ENCODE data around the gene FAM131C.
"Not testable (repeated sequence)": the region's sequence is repeated elsewhere in the genome, so short reads cannot be mapped to it uniquely, and the experiment has no call there.

FAM131C gene

DNA sequence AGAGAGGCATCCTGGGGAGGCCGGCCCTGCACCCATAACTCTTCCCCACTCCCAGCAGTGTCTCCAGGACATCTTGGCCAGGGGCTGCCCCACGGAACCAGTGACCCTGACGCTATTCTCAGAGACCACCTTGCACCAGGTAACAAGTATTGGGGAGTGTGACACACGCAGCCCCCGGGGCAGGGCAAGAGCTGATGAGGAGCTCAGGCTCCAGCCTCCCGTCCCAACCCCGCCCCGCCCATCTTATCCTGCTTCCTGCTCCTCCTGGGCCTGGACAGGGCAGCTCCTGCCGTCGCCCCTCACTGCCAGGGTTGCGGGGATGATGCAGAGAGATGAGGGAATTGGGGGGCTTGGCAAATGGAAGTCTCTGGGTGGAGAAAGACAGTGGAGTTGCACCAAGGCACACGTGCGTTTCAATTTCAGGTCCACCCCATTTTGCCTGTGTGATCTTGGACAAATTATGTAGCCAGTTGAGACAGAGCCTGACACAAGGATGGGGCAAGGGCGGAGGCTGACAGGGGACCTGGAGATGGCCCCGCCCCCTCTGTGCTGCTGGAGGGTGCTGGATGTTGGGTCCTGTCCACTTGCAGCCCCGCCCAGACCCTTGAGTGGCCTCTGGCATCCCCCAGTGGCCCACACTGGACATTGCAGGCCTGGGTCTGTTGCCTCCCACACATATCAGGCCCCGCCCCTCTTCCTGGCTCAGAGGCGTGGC lies 40.9 kb downstream of the FAM131C start:
- H3K4me3 ChIP-seq (ENCODE audit: low read depth, low read length): no peak overlapping the region
- no peaks in the 10 kb centered on the region for H3K27me3 ChIP-seq (ENCODE audit: insufficient read depth, low read length)
- no peaks in the 10 kb centered on the region for H3K4me1 ChIP-seq (ENCODE audit: control insufficient read depth, insufficient read depth, low read length, unreplicated experiment)
- H3K79me2 ChIP-seq (ENCODE audit: control insufficient read depth, insufficient read depth, low read length, unreplicated experiment): no peaks in the 10 kb centered on the region
- no peak overlapping the region for H2AFZ ChIP-seq (ENCODE audit: low read length, unreplicated experiment)
- no peaks in the 10 kb centered on the region for H3K36me3 ChIP-seq (ENCODE audit: insufficient read depth, low read length)
- H3K27ac ChIP-seq (ENCODE audit: low read depth, low read length): no peak overlapping the region

- Histone ChIP-seq H2AFZ (ENCODE audit: low read length, unreplicated experiment) (no peak overlapping the region), H3K36me3 (ENCODE audit: insufficient read depth, low read length) (no peaks in the 10 kb centered on the region), H3K27me3 (ENCODE audit: insufficient read depth, low read length) (peaks cover 5% of the 10 kb centered on the region; the same call in 1 of the 2 replicates), H3K27ac (ENCODE audit: low read depth, low read length) (no peak overlapping the region), H3K4me3 (ENCODE audit: low read depth, low read length) (no peak overlapping the region), H3K79me2 (ENCODE audit: control insufficient read depth, insufficient read depth, low read length, unreplicated experiment) (no peaks in the 10 kb centered on the region), H3K4me1 (ENCODE audit: control insufficient read depth, insufficient read depth, low read length, unreplicated experiment) (no peaks in the 10 kb centered on the region)
Observed at GRCh38 chr1:16031551-16031950, 41.9 kb downstream of the FAM131C start.

GRCh38 chr1:16029288-16029687 lies 44.2 kb downstream of the FAM131C start:
- Histone ChIP-seq H3K27ac (ENCODE audit: low read depth, low read length) (no peak overlapping the region), H3K27me3 (ENCODE audit: insufficient read depth, low read length) (peaks cover 5% of the 10 kb centered on the region; the same call in 1 of the 2 replicates), H3K79me2 (ENCODE audit: control insufficient read depth, insufficient read depth, low read length, unreplicated experiment) (no peaks in the 10 kb centered on the region), H3K36me3 (ENCODE audit: insufficient read depth, low read length) (no peaks in the 10 kb centered on the region), H3K4me3 (ENCODE audit: low read depth, low read length) (no peak overlapping the region), H3K4me1 (ENCODE audit: control insufficient read depth, insufficient read depth, low read length, unreplicated experiment) (no peaks in the 10 kb centered on the region), H2AFZ (ENCODE audit: low read length, unreplicated experiment) (no peak overlapping the region)

DNA sequence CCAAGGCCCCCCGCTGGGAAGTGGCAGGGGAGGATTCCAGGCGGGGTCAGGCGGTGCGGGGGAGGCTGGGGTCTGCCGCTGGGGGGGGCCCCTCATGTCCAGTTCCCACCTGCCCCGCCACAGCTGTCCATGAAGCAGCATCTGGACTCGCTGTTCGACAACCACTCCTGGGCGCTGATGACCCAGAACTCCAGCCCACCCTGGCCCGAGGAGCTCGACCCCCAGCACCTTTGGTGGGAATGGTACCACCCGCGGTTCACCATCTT lies 44.5 kb downstream of the FAM131C start:
- H3K36me3 ChIP-seq (ENCODE audit: insufficient read depth, low read length); H2AFZ ChIP-seq (ENCODE audit: low read length, unreplicated experiment); H3K4me3 ChIP-seq (ENCODE audit: low read depth, low read length); H3K27me3 ChIP-seq (ENCODE audit: insufficient read depth, low read length); H3K4me1 ChIP-seq (ENCODE audit: control insufficient read depth, insufficient read depth, low read length, unreplicated experiment); H3K27ac ChIP-seq (ENCODE audit: low read depth, low read length); H3K79me2 ChIP-seq (ENCODE audit: control insufficient read depth, insufficient read depth, low read length, unreplicated experiment): not testable (repeated sequence)

DNA sequence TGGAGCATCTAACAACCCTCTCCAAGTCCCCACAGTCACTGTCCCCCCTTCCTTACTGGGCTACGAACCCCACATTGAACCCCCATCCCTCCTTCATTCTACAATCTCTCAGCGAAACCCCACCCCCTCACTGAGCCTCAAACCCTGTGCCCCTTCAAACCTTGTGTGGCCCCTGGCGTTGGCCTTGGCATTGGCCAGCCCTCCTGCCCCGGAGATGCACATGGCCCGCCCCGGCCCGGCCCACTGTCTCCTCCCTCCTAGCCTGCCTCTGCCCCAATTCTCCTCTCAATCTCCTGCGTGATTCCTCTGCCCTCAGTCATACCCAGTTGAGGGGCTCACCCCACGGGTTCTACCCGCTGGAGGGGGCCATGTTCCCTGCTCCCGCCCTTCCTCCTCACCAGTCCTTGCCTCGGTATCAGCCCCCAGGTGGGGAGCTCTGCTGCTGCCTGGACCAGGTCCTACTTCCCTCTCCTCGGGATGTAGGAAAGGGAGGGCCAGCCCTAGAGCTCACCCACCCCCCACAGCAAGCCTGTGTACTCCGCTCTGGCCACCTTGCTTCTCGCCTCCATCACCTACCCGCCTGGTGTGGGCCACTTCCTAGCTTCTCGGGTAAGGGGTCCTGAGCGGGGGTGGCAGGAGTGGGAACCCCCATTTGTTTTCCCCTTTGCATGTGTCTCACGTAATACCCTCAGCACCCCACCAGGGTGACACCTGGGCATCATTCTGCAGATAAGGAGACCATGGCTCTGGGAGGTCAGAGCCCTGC lies 45.0 kb downstream of the FAM131C start:
- H2AFZ ChIP-seq (ENCODE audit: low read length, unreplicated experiment): no peak overlapping the region
- no peaks in the 10 kb centered on the region for H3K36me3 ChIP-seq (ENCODE audit: insufficient read depth, low read length)
- peaks cover 5% of the 10 kb centered on the region; the same call in 1 of the 2 replicates for H3K27me3 ChIP-seq (ENCODE audit: insufficient read depth, low read length)
- H3K27ac ChIP-seq (ENCODE audit: low read depth, low read length): no peak overlapping the region
- no peaks in the 10 kb centered on the region for H3K4me1 ChIP-seq (ENCODE audit: control insufficient read depth, insufficient read depth, low read length, unreplicated experiment)
- no peaks in the 10 kb centered on the region for H3K79me2 ChIP-seq (ENCODE audit: control insufficient read depth, insufficient read depth, low read length, unreplicated experiment)
- H3K4me3 ChIP-seq (ENCODE audit: low read depth, low read length): no peak overlapping the region

DNA sequence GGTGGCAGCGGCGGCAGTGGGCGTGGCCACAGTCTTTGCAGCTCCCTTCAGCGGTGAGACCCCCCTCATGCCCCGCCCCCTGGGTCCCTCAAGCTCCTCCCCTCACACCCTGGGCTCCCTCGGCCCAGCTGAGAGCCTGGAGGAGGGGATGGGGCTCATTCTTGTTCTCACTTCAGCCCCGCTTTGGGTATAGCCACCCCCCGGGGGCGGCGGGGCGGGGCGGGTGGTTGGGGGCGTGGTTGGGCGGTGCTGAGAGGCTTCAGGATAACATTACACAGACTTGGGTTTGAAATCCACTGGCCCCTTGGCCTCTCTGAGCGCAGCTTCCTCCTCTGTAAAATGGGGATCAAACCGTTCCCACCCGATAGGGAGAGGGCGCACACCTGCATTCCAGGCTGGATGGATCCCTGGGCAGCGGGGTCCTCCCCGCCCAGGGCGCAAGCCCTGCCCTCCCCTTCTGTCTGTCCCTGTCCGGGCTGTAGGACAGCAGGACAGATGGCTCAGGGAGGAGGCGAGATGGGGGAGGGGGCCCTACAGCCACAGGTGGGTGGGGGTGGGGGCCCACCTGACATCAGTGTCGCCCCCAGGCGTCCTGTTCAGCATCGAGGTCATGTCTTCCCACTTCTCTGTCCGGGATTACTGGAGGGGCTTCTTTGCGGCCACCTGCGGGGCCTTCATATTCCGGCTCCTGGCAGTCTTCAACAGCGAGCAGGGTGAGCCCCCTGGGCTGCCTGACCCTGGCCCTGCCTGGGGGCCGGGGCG lies 46.5 kb downstream of the FAM131C start:
- Histone ChIP-seq H3K36me3 (ENCODE audit: insufficient read depth, low read length) (no peaks in the 10 kb centered on the region), H3K4me1 (ENCODE audit: control insufficient read depth, insufficient read depth, low read length, unreplicated experiment) (no peaks in the 10 kb centered on the region), H3K4me3 (ENCODE audit: low read depth, low read length) (peak overlapping the region; percentile 43; the same call in 1 of the 2 replicates), H3K27me3 (ENCODE audit: insufficient read depth, low read length) (peaks cover 5% of the 10 kb centered on the region; the same call in 1 of the 2 replicates), H3K79me2 (ENCODE audit: control insufficient read depth, insufficient read depth, low read length, unreplicated experiment) (no peaks in the 10 kb centered on the region), H3K27ac (ENCODE audit: low read depth, low read length) (no peak overlapping the region), H2AFZ (ENCODE audit: low read length, unreplicated experiment) (no peak overlapping the region)

DNA sequence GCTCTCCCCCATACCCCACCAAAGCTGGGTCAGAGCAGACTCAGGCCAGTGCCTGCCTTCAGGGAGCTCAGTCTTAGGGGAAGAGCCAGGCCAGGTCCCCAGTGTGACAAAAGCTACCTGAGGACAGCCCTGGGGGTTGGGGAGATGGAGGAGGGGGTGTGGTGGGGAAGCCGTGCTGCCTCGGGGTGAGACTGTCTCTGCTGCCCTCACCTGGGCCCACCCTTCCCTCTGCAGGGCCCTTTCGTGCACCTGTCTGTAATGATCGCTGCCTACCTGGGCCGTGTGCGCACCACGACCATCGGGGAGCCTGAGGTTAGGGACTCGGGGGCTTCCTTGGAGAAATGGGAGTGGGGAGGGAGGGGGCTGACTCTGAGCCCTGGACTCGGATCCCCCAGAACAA lies 47.1 kb downstream of the FAM131C start:
- H3K79me2 ChIP-seq (ENCODE audit: control insufficient read depth, insufficient read depth, low read length, unreplicated experiment); H3K27me3 ChIP-seq (ENCODE audit: insufficient read depth, low read length); H3K4me1 ChIP-seq (ENCODE audit: control insufficient read depth, insufficient read depth, low read length, unreplicated experiment); H2AFZ ChIP-seq (ENCODE audit: low read length, unreplicated experiment); H3K27ac ChIP-seq (ENCODE audit: low read depth, low read length); H3K4me3 ChIP-seq (ENCODE audit: low read depth, low read length); H3K36me3 ChIP-seq (ENCODE audit: insufficient read depth, low read length): not testable (repeated sequence)

DNA sequence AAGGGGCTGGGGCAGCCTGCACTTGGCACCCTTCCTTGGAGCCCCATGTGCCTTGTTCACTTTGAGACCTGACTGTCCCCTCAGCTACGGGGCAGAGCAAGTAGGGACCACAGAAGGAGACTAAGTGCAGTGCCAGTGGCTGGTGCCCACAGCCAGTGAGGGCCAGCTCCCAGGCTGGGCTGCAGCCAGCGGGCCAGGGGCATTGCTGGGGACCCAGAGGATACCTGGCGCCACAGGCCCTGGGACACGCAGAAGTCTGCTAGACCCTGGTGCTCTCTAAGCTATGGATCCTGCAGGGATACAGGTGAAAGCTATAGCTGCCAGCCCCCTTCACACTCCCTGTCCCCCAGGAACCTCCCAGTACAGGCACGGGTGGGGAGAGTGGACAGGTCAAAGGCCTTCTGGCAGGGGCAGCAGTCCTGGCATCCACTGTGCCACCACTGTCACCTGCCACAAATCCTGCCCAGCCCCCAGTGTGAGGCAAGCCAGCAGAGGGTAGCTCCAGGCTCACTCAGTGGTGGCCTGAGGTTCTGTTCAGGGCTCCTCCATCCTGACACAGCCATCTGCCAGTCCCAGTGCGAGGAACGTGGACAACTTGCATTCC lies 50.3 kb downstream of the FAM131C start:
- no peak overlapping the region for H3K4me3 ChIP-seq (ENCODE audit: low read depth, low read length)
- H3K79me2 ChIP-seq (ENCODE audit: control insufficient read depth, insufficient read depth, low read length, unreplicated experiment): no peaks in the 10 kb centered on the region
- peaks cover 25% of the 10 kb centered on the region for H3K4me1 ChIP-seq (ENCODE audit: control insufficient read depth, insufficient read depth, low read length, unreplicated experiment)
- peaks cover 5% of the 10 kb centered on the region; the same call in 1 of the 2 replicates for H3K27me3 ChIP-seq (ENCODE audit: insufficient read depth, low read length)
- H2AFZ ChIP-seq (ENCODE audit: low read length, unreplicated experiment): no peak overlapping the region
- H3K27ac ChIP-seq (ENCODE audit: low read depth, low read length): no peak overlapping the region
- H3K36me3 ChIP-seq (ENCODE audit: insufficient read depth, low read length): no peaks in the 10 kb centered on the region

GRCh38 chr1:16022393-16022792 lies 51.1 kb downstream of the FAM131C start:
- Histone ChIP-seq H3K4me1 (ENCODE audit: control insufficient read depth, insufficient read depth, low read length, unreplicated experiment) (peaks cover 32% of the 10 kb centered on the region), H3K4me3 (ENCODE audit: low read depth, low read length) (no peak overlapping the region), H2AFZ (ENCODE audit: low read length, unreplicated experiment) (no peak overlapping the region), H3K27ac (ENCODE audit: low read depth, low read length) (no peak overlapping the region), H3K79me2 (ENCODE audit: control insufficient read depth, insufficient read depth, low read length, unreplicated experiment) (no peaks in the 10 kb centered on the region), H3K36me3 (ENCODE audit: insufficient read depth, low read length) (no peaks in the 10 kb centered on the region), H3K27me3 (ENCODE audit: insufficient read depth, low read length) (peaks cover 4% of the 10 kb centered on the region; the same call in 1 of the 2 replicates)

GRCh38 chr1:16021681-16022080 lies 51.8 kb downstream of the FAM131C start, which contains the start of gene CLCNKA:
Gene CLCNKA, plus strand, starts transcription at chr1:16022036. Its CDS starts 584 bp downstream, at chr1:16022620.
- Histone ChIP-seq H2AFZ (ENCODE audit: low read length, unreplicated experiment) (no peak within 1 kb of the TSS), H3K27me3 (ENCODE audit: insufficient read depth, low read length) (no peaks in the 10 kb centered on the region)

More at GRCh38 chr1:16021681-16022080, 51.8 kb downstream of the FAM131C start, which contains the start of gene CLCNKA:
- Histone ChIP-seq H3K36me3 (ENCODE audit: insufficient read depth, low read length) (no peaks in the 10 kb centered on the region), H3K4me1 (ENCODE audit: control insufficient read depth, insufficient read depth, low read length, unreplicated experiment) (peaks cover 35% of the 10 kb centered on the region), H3K79me2 (ENCODE audit: control insufficient read depth, insufficient read depth, low read length, unreplicated experiment) (no peaks in the 10 kb centered on the region), H3K27ac (ENCODE audit: low read depth, low read length) (no peak within 1 kb of the TSS), H3K4me3 (ENCODE audit: low read depth, low read length) (no peak within 1 kb of the TSS)

Measured in ACC112 (cell line).